GM19193 (cell line): ENCODE data around the gene TMEM63A.
A peak's percentile ranks its signal among the peaks of the same experiment; 100 is the strongest.

ENCODE experiments used
- POLR2A ChIP-seq: IDR thresholded peaks from 4 replicates; pipeline ENCODE4 v1.6.1; 2011; ENCODE audit not compliant: insufficient read depth, insufficient read length; ENCODE audit errors: extremely low read depth

TMEM63A gene

GRCh38 chr1:225815526-225816178 is 66.5 kb downstream of the TMEM63A start:
- no peak for TF ChIP-seq POLR2A

- no peak for TF ChIP-seq POLR2A
Observed at GRCh38 chr1:225814381-225814780, 67.8 kb downstream of the TMEM63A start.

GRCh38 chr1:225813214-225813964 is 68.8 kb downstream of the TMEM63A start:
- TF ChIP-seq POLR2A = no peak

GRCh38 chr1:225812488-225813213 is 69.5 kb downstream of the TMEM63A start:
- no peak for TF ChIP-seq POLR2A

- TF ChIP-seq POLR2A = no peak
Observed at GRCh38 chr1:225811622-225812487, 70.3 kb downstream of the TMEM63A start.

GRCh38 chr1:225809842-225810578 is 72.2 kb downstream of the TMEM63A start, which contains the start of gene EPHX1:
Gene EPHX1, plus strand, starts transcription at chr1:225810124. Its CDS starts 18,606 bp downstream, at chr1:225828730.
- peak; percentile 59 for TF ChIP-seq POLR2A

- no peak for TF ChIP-seq POLR2A
Observed at GRCh38 chr1:225808136-225808535, 74.0 kb downstream of the TMEM63A start.

GRCh38 chr1:225806249-225806648 is 75.9 kb downstream of the TMEM63A start:
- no peak for TF ChIP-seq POLR2A
